SK-N-SH treated with all-trans-retinoic acid at 6 μM for 48 hours (cell line): ENCODE data around the gene SERINC3.

Experiments used
- ARNTL ChIP-seq: fragments of 450-650 bp; formaldehyde crosslinking; IDR thresholded peaks from 2 replicates; pipeline ENCODE4 v1.5.0; 2020; ENCODE audit warnings: low read depth, mild to moderate bottlenecking, moderate library complexity, borderline replicate concordance
- CREB5 ChIP-seq: fragments of 250-450 bp; sonication (Bioruptor Pico); IDR thresholded peaks from 2 replicates; pipeline ENCODE4 v1.5.1; 2020; ENCODE audit warnings: low read depth, mild to moderate bottlenecking, moderate library complexity
- ESRRG ChIP-seq: fragments of 250-450 bp; sonication (Bioruptor Pico); IDR thresholded peaks from 2 replicates; pipeline ENCODE4 v1.6.1; 2021; ENCODE audit warnings: mild to moderate bottlenecking
- GLIS3 ChIP-seq: fragments of 250-450 bp; sonication (Bioruptor Pico); IDR thresholded peaks from 2 replicates; pipeline ENCODE4 v1.5.0; 2020; ENCODE audit warnings: mild to moderate bottlenecking, moderate library complexity
- PATZ1 ChIP-seq: fragments of 250-450 bp; sonication (Bioruptor Pico); IDR thresholded peaks from 2 replicates; pipeline ENCODE4 v1.8.0; 2020; ENCODE audit warnings: mild to moderate bottlenecking, moderate library complexity, borderline replicate concordance
- RARB ChIP-seq: fragments of 250-450 bp; sonication (Bioruptor Pico); IDR thresholded peaks from 2 replicates; pipeline ENCODE4 v1.8.0; 2021; ENCODE audit warnings: mild to moderate bottlenecking, moderate library complexity
- ZC3H10 ChIP-seq: fragments of 250-450 bp; sonication (Bioruptor Pico); IDR thresholded peaks from 2 replicates; pipeline ENCODE4 v1.5.1; 2021; ENCODE audit warnings: mild to moderate bottlenecking, moderate library complexity
- ZNF565 ChIP-seq: fragments of 450-650 bp; formaldehyde crosslinking; conservative IDR thresholded peaks from 2 replicates; pipeline ENCODE4 v1.5.0; 2020; ENCODE audit warnings: low read depth, mild to moderate bottlenecking, moderate library complexity
- TF ChIP-seq, protein P1 (sequence below): fragments of 250-450 bp; sonication (Bioruptor Pico); IDR thresholded peaks from 2 replicates; pipeline ENCODE4 v1.5.0; 2020; ENCODE audit warnings: mild to moderate bottlenecking, moderate library complexity

DNA sequence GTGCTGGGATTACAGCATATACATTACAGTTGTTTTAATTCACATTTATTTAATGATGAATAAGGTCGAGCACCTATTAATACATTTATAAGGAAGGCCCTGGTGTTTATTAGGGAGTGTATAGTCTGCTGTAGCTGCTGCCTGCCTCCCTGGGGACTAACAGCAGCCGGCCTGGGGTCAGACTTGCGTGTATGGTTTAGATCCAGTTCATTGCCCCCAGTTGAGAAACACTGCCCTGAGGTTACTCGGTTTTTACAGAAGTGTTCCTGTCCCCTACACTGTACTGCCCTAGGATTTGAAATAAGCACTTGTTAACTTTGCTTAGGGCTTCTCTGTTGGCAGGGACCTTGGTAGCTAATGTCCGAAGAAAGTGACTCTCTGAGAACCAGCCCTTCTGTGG, 42.2 kb downstream of the SERINC3 start:
- TF ChIP-seq ESRRG (CRISPR knock-in tag), result no peak
- no peak for TF ChIP-seq GLIS3 (CRISPR knock-in tag)
- TF ChIP-seq PATZ1 (CRISPR knock-in tag), result no peak
- no peak for TF ChIP-seq RARB (CRISPR knock-in tag)
- no peak for TF ChIP-seq CREB5
- TF ChIP-seq ZC3H10 (CRISPR knock-in tag), result no peak
- no peak for TF ChIP-seq ARNTL (CRISPR knock-in tag)
- TF ChIP-seq, protein P1, sequence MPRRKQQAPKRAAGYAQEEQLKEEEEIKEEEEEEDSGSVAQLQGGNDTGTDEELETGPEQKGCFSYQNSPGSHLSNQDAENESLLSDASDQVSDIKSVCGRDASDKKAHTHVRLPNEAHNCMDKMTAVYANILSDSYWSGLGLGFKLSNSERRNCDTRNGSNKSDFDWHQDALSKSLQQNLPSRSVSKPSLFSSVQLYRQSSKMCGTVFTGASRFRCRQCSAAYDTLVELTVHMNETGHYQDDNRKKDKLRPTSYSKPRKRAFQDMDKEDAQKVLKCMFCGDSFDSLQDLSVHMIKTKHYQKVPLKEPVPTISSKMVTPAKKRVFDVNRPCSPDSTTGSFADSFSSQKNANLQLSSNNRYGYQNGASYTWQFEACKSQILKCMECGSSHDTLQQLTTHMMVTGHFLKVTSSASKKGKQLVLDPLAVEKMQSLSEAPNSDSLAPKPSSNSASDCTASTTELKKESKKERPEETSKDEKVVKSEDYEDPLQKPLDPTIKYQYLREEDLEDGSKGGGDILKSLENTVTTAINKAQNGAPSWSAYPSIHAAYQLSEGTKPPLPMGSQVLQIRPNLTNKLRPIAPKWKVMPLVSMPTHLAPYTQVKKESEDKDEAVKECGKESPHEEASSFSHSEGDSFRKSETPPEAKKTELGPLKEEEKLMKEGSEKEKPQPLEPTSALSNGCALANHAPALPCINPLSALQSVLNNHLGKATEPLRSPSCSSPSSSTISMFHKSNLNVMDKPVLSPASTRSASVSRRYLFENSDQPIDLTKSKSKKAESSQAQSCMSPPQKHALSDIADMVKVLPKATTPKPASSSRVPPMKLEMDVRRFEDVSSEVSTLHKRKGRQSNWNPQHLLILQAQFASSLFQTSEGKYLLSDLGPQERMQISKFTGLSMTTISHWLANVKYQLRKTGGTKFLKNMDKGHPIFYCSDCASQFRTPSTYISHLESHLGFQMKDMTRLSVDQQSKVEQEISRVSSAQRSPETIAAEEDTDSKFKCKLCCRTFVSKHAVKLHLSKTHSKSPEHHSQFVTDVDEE (CRISPR knock-in tag), result no peak
- no peak for TF ChIP-seq ZNF565
